HG02973 (cell line): Measurements from ENCODE around the gene PCYOX1L.

Experiments
- ATAC-seq: cut with Tn5 transposase; IDR thresholded peaks from one replicate; pipeline ENCODE4 v1.9.1; 2021; ENCODE audit warnings: moderate library complexity; ENCODE audit not compliant: unreplicated experiment

Gene PCYOX1L

DNA sequence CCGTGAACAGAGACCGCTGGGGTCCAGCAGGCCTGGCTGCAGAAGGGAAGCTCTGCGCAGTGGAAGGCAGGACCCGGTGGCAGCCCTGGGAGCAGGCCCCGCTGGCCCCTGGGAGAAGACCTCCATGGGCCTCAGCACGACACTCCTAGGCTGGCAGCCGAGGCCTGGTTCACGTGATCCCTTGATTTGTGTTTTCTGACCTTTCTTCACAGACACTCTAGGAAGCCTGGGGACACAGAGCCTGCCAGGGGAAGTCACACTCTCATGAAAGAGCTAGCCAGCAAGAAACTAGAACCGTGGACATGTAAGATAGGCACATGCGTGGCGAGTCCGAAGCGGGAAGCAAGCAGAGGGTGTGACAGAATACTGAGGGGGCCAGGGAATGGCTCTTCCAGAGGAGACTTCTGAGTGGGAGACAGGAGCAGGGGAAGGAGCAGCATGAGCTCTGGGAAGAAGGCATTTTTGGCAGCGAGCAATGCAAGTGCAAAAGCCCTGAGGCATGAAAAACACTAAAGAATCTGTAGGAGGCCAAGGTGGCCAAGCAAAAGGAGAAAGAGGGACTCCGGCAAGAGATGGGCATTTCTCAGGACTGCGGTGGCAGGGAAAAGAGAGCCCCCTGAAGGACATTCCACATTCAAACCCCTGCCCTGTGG lies 47.8 kb downstream of the PCYOX1L start:
- no peak for ATAC-seq

DNA sequence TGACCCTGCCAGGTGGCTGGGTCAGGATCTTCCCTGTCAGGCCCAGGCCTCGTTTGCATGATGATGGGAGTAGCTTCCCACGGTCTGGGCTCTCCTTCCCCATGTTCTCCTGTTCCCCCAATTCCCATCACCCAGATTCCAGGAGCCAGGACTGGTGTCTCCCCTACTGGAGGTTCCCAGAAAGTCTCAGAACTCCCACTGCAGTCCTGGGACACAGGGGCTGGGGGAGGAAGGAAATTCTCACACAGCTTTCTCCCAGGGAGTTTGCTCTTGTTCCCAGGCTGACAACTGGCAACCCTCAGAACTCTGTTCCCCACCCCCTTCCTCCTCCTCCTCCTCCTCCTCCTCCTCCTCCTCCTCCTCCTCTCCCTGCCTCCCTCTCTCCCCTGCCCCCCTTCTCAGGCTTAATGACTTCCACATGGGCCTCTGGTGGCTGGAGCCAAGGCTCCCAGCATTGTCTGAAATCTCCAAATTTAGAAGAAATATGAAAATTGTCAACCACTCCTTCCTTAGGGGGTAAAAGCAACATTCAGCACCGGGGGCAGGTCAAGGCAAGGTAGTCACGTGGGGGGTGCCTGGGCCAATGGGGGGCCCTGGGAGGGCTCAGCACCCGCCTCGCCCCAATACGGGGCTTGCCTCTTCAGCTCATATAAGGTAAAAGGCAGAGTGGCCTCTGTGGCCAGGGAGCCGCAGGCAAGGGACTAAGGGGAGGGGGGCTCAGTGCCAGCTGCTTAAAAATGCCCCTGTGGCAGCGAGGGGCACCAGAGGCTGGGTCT lies 48.5 kb downstream of the PCYOX1L start:
- no peak for ATAC-seq

DNA sequence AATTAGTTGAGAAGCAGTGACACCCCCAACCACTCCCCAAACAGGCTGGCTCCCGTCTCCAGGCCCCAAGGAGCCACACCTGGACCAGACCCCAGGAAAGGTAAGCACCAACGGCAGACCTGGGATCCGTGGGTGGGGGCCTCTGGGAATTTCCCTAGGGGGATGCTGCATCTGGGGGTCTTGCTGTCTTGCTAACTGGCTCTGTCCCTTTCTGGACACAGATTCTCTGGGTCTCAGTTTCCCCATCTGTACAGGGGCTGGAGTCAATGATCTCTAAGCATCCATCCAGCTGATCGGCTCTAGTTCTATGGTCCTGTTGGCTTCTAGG lies 49.1 kb downstream of the PCYOX1L start:
- no peak for ATAC-seq

DNA sequence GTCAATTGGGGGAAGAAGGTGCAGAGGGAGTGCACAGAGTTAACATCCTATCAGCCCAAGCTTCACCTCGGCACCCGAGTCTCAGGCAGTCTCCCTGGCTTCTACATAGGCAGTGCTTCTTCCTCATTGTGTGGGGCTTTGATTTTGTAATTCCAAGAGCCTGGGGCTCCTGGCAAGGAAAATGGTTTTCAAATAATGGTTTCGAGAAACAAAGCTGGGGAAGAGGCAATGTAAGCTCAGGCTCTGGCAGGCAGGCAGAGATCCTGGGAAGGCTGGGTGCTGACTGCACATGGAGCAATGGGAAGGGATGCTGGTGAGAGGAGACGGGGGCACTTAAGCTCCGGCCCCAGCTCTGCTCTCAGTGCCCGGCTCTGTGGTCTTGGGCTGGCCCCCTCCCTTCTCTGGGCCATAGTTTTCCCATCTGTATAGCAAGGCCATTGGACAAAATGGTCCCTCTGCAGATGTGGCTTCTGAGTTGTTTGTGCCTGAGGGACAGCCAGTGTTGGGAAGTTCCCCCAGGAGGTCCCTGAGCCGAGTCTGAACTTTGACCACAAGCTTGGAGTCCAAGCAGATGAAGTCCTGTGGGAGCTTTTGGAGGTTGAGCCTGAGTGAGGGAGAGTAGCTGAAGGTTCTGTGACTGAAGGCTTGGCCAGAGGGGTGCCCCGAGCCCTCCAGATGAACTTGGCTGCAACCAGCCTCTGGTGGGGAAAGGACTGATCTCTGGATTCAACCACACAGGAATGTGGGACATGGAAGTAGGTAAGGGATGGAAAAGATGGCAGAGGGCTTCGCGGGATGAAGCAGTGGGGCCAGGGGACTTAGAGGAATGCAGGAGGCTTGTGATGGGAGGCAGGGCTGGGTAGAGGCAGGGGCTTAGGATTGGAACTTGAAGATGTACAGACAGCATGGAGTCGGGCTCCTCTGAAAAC lies 49.7 kb downstream of the PCYOX1L start:
- no peak for ATAC-seq

DNA sequence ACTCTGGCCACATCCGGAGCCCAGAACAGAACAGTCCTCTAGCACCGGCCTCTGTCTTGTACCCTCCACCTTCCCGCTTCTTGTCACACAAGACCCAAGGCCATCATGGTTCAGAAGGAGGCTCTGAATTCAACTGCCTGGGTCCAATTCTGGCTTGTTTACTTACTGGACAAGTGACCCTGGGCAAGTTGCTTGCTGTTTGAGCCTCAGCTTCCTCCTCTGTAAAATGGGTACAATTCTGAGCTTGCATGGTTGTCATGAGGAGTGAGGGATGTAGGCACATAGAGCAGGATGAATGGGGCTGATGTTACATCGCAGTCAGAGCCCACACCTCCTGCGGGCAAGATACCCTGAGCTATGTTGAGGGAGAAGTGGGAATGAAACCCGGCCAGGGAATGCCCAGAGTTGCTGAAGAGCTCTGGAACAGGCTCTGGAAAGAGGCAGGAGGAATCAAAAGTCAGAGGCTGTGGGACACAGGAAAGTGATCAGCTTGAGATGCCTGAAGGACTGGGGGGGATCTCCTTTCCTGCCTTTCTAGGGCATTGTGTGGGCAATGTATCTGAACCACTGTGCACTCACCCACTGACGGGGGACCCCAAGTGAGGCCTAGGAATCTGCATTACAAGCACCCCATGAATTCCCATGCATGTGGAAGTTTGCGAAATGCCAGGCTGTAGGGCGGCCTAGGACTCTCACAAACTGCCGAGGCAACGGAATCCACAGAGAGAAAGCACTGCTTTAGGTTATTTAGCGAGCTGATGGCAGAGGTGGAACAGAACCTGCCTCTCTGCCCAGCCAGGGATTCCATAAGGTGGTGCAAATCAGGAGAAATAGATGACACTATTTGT lies 50.6 kb downstream of the PCYOX1L start:
- no peak for ATAC-seq

DNA sequence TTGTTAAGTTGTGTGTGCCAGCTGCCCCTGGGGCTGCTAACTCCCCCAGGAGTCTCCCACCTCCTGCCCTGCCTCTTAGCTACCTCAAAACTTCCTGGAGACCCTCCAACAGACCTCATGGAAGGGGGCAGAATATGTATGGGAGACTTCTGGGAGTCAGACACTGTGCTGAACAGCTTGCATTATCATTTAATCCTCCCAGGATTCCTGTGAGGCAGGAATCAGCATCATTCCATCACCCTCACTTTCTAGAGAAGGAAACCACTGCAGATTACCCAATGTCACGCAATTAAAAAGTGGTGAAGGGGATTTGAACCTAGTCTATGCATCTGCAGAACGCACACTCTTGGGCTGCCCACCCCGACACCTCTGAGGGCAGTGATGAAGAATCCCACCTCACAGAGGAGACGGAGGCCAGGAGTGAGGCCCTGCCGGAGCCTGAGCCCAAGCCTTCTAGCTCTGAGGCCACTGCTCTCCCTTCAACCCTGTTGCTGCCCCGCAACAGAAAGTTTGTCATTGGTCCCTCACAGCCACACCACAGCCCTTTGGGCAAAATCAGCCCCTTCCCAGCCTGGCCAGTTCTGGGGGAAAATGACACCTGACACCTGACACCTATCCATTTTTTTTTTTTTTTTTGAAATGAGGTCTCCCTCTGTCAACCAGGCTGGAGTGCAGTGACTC lies 51.6 kb downstream of the PCYOX1L start:
- no peak for ATAC-seq

DNA sequence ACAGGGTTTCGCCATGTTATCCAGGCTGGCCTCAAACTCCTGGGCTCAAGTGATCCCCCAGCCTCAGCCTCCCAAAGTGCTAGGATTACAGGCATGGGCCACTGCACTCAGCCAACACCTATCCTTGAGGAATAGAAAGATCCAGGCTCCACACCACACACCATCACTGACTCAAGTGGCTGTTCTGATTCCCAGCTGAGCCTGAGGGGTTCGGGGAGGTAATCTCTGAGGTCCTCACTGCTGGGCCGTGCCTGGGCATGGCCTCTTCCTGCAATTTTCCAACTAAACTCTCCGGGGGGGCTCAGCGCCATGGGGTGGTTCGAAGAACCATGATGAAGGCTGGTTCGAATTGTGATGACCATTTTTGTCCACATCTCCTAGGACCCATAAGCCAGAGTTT lies 52.2 kb downstream of the PCYOX1L start:
- ATAC-seq, result no peak

DNA sequence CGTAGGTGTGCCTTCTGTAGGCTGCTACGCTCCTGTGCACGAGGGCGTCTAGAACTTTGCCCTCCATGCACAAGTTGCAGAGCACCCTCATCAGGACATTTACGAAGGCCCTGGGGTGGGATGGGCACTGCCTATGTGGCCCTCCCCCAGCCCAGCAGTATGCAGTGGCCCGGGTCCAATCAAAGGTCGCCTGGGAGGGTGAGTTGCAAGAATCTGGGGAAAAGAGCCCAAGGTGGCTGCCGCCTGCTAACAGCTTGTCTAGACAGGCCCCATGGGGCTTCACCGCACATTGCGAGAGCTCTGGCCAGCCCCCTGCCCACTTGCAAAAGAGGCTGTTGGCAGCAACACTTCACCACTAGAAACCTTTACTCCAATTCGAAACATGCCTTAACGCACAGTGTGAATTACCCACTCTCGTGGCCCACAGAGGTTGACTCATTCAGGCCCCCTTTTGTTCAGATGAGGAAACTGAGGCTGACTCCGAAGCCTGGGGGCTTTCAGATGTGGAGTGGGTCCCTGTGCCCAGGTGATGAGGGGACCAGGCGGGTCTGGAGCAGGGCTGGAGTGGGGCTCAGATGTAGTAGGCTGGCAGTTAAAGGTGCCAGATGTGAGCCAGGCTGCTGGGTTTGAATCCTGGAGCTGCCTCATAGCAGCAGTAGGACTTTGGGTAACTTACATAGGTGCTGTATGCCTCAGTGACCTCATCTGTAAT lies 53.0 kb downstream of the PCYOX1L start:
- ATAC-seq, result no peak

DNA sequence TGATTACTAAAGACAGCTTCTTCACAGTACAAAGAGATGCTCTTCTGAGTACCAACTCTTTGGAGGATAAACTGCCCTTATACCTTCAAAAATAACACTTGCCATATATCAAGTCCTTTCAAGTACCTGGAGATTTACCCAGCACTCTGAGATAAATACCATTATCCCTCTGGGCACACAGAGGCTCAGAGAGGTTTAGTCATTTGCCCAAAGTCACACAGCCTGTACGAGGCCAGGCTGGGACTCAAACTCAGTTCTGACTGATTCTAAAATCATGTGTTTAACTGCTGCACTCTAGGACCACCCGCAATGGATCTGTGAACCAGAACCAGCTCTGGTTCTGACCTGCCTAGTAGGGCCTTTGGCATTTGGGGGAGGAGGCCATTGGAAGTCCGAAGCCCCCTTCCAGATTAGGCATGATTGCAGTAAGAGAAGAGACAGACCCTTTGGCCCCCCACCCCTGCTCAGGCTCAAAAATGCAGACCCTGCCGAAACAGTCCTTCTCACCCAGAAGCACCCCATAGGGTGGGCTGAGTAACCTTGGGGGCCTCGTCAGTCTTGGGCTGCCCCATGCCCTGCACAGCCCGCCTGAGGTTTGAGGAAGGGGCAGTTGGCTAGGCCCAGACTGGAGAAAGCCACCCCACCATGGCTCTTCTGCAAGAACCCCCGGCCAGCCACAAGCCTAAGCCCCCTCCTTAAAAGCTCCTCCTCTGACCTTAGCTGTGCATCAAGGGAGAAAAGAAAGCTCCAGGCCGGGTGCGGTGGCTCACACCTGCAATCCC lies 54.1 kb downstream of the PCYOX1L start:
- ATAC-seq, result no peak

DNA sequence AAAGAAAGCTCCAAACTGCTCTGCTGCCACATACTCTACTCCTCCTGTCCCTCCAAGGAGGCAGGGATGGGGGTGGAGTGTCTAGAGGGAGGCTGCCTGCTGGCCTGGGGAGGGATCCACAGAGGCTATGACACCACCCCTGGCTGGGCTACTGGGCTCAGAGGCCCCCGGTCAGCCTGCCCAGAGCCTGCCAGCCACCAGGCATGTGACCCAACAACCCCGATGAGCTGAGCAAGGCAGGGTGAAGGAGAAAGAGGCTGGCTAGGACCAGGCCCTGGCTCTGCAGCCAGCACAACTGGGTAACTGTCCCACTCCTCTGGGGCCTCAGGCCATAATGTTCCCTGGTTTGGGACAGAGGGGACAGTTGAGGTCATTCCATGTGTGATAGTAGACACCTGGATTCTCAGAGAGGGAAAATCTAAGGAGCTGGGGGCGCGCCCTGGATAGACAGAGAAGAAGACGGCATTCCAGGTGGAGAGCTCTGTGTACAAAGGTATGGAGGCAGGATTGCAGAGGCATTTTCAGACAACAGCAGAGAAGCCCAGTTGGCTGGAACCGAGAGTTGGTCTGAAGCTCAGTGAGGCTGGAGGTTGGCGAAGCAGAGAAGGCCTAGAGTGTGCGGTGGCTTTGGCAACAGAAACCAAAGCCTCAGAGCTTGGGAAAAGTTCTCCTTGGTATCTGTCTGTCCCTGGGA lies 55.1 kb downstream of the PCYOX1L start:
- ATAC-seq, result no peak

DNA sequence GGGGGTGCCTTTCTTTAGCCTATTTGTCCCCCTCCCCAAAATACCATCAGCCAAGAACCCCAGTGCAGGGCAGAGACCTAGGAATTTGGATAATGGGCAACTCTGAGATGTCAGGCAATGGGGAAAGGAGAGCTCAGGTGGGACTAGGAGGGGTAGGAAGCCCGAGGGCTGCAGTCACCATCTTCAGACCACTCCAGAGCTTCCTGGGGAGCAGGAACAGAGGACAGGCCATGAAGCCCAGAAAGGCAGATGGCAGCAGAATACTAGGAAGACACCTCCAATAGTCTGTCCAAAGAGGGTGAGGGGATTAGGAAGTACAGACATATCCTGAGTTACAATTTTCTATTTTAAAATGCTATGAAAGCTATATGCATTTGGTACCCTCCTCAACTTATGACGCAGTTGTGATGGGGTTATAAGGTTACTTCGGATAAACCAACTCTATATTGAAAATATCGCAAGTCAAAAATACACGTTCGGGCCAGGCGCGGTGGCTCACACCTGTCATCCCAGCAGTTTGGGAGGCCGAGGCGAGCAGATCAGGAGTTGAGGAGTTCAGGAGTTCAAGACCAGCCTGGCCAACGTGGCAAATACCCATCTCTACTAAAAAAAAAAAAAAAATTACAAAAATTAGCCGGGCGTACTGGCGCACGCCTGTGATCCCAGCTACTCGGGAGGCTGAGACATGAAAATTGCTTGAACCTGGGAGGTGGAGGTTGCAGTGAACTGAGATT lies 55.8 kb downstream of the PCYOX1L start:
- ATAC-seq, result no peak

DNA sequence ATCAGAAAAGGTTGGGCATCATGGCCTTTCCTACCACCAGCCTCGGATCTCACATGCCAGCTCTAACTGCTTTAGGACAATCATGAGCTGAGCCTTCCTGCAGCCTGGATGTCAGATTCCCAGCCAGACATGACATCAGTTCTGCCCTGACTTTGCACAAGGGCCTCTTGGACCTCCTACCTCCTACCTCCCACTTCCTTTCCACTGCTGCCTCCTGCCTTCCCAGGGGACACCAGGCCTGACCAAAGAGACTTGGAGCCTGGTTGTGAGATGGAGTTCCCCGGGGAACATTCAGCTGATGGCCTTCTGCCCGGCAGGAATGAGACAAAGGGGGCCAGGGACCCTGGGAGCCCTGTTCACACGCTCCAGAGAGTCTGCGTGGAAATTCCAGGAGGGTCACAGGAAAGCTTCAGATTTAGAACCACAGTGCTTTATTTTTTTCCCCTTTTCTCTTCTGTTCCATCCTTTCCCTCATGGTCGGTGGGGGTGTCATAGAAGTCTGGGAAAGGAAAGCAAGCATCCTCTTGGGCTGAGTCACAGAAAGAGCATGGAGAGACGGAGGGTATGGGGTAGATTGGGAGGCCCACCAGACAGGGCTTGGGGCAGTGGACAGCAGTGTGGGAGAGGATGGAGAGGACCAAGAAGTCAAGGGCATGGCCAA lies 56.7 kb downstream of the PCYOX1L start:
- ATAC-seq, result no peak

DNA sequence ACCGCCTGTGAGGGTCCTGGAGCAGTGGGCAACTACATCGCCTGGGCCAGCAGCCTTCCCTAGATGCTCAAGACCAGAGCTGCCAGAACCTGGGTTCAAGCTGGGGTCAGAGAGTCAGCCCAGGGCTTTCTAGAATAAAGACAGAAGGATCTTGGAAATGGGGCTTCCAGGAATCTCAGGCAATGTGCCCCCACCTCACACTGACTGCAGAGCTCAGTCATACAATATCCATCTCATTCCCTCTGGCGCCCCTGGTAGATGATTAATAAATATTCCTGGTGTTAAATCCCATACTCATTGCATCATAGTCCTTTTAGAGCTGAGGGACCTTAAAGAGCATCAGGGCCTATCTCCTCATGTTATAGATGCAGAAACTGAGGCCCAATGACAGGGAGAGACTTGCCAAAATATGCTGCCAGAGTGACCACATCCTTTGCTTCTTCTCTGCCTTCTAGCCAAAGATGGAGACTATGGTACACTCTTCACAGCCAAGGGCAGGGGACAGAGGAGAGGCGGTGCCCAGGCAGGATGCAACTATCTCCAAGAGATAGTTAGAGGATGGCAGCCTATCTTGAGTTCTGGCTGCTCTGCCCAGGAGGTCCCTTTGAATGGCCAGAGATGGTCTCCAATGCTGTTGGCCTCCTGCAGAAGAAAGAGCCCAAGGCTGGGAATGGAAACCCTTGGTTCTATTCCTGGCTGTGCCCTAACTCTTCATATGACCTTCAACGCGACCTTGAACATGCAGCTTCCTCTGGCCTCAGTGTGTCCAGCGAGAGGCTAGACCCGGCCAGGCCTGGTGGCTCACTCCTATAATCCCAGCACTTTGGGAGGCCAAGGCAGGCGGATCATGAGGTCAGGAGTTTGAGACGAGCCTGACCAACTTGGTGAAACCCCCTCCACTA lies 57.5 kb downstream of the PCYOX1L start:
- ATAC-seq, result no peak

DNA sequence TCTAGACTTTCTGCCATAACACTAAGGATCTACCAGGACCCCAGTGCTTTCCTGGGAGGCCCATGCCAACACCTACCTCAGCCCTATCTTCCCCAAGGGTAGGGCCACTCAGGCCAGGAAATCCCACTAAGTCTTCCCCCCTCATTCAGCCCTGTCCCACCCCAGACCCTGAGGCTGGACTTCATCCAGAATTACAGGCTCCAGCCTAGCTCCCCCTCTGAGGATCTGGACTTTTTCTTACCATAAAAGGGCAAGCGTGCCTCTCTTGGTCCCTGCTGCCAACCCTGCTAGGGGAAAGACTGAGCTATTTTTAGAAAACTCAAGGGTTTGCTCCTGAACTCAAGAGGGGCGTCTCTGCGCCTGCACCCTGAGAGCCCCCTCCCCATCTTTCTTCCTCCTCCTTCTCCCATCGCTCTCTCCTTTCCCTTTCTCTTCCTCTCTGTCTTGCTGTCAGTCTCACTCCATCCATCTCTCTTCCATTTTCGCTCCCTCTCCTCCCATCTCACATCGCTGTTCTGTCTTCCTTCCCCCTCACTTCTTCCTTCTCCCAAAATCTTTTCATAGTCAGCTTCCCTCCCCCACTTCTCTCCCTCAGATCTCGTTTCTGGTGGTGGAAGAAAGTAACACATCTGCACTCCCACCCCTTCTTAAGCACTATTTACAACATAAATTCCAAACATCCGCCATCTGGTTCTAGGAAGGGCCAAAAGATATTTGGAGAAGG lies 59.3 kb downstream of the PCYOX1L start:
- no peak for ATAC-seq

DNA sequence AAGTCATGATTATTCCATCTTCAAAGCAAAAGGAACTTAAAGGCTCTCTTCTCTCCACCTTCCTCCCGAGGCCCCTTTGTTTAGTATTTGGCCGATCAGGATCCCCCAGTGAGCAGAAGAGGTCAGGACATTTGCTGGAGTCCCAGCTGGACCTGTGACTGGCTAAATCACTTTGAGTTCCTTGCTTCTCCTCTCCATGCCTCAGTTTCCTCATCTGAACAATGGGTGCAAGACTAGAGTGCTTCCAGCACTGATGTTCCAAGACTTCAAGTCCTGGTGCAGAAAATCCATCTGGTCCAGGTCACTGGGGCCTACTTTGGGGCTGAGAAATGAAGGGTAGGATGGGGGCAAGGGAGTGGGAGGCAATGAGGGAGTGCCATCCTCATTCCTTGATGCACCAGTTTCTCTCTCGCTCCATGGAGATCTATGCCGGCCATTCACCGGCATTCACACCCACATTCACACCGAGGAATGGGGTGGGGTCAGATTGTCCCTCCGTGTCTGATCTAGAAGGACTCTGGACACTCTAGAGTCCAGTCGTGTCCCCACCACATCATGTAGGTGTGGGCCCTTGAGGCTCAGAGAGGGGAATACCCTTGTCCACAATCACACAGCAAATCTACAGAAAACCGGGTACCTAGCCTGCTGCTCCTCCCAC lies 60.0 kb downstream of the PCYOX1L start:
- no peak for ATAC-seq
